ENCODE measurements around the gene TRIM32. TPM values are rescaled to one million over a fixed set of nuclear protein-coding genes. Genes with fewer than 3 reads are reported as not detected.

Gene TRIM32
- total RNA-seq, 2 experiments from 2014 or later, result 17.5 to 18.2 TPM

DNA sequence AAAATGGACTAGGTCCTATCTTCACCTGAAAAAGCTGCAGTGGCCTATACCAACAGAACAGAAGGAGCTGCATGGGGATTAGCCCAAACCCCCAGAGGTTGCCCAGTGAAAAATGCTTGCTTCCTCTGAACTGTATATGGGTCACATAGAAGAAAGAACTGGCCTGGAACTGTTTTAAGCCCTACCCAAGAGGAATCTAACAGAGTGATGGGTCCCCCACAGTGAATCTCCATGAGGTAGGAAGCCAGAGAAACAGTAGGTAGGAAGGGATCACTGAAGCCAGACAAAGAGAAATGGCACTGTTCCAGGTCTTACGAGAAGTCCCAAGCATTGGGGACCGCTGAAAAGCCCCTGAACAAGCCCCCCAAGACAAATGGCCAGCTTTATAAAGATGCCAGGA lies 28.8 kb upstream of the TRIM32 start:
- Mint-ChIP-seq H3K4me3 (no peak overlapping the region), H3K27me3 (ENCODE audit: low read depth) (no peaks in the 10 kb centered on the region), H3K36me3 (ENCODE audit: low read depth) (no peaks in the 10 kb centered on the region), H3K4me1 (ENCODE audit: low read depth) (no peaks in the 10 kb centered on the region), H3K9me3 (ENCODE audit: insufficient read depth) (no peaks in the 10 kb centered on the region), H3K27ac (no peak overlapping the region)
- POLR2A ChIA-PET, result interaction anchor here (1.3 kb wide), 1 partner anchor 40 kb away, joined by 3 read pairs; no protein-coding TSS in a partner anchor
- DNase-seq (no peak), ATAC-seq (no peak)
- CTCF ChIA-PET, result interaction anchor here (0.6 kb wide), 1 partner anchor 29 kb away, joined by 3 read pairs; no protein-coding TSS in a partner anchor

DNA sequence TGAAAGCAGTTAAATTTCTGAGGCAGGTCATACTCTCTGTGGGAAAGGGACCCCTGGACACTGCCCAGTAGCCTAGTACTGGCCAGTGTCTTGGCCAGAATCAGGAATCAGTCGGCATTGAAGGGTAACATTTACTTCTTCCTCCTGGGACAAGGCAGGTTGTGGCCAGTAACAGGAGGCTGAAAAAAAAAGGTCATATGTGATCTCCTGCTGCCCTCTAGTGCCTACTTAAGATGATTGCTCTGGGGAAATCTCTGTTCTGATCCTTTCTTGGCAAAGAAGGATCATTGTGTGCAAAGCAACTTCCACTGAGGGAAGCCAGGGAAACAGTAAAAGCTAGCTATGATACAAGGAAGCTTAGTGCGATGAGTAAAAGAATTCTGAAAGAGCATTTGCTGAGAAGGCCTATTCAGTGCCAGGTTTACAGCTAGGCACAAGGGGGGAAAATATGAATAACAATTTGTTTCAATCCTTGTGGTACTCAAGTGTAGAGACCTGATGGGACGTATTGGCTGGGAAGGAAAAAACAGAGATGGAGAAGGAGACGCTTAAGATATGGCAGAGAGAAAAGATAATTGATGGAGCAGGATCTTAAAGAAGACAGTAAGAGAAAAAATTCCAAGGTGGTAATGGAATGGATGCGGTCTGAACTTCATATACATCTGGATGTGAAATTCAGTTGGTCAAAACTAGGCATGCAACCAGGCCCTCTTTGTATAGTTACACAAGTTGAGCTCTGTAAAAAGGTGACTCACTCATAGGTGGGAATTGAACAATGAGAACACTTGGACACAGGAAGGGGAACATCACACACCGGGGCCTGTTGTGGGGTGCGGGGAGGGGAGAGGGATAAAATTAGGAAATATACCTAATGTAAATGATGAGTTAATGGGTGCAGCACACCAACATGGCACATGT lies 25.8 kb upstream of the TRIM32 start:
- no peak overlapping the region for H3K4me3 Mint-ChIP-seq
- no peaks in the 10 kb centered on the region for H3K4me1 Mint-ChIP-seq (ENCODE audit: low read depth)
- ATAC-seq (peak; percentile 64), DNase-seq (peak; percentile 24)
- CTCF ChIA-PET, result interaction anchor here (0.7 to 1.0 kb wide), 3 partner anchors 12 to 26 kb away, joined by 3 to 4 read pairs (median 3); no protein-coding TSS in a partner anchor
- H3K27me3 Mint-ChIP-seq (ENCODE audit: low read depth), result no peaks in the 10 kb centered on the region
- no peak overlapping the region for H3K27ac Mint-ChIP-seq
- no peaks in the 10 kb centered on the region for H3K9me3 Mint-ChIP-seq (ENCODE audit: insufficient read depth)
- no peaks in the 10 kb centered on the region for H3K36me3 Mint-ChIP-seq (ENCODE audit: low read depth)
- POLR2A ChIA-PET, result no interaction called here

- H3K27me3 Mint-ChIP-seq (ENCODE audit: low read depth), result no peaks in the 10 kb centered on the region
- CTCF ChIA-PET, result interaction anchor here (1.4 kb wide), 1 partner anchor 14 kb away, joined by 4 read pairs; no protein-coding TSS in a partner anchor
- no peak for ATAC-seq
These were observed 24.3 kb upstream of the TRIM32 start for GRCh38 chr9:116662646-116663310.

DNA sequence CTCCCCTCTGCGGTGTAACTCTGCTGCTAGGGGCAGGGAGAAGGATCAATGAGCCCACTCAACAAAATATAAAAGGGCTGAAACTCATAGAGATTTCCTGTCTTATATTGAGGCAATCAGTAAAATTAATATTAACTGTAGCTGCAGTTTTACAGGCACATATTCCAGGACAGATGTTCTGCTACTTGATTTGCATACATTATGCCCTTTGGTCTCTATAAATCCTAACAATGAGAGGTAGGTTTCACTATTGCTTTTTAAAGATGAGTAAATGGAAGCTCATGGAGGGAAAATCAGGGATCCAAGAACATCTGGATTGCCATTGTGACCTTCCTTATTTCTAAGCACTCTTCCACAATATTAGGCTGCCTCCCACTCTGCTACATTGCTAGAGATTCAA lies 23.5 kb upstream of the TRIM32 start:
- Mint-ChIP-seq H3K9me3 (ENCODE audit: insufficient read depth) (no peaks in the 10 kb centered on the region), H3K36me3 (ENCODE audit: low read depth) (no peaks in the 10 kb centered on the region), H3K4me3 (no peak overlapping the region), H3K4me1 (ENCODE audit: low read depth) (no peaks in the 10 kb centered on the region), H3K27ac (no peak overlapping the region), H3K27me3 (ENCODE audit: low read depth) (no peaks in the 10 kb centered on the region)
- ChIA-PET POLR2A (no interaction called here), CTCF (interaction anchor here (1.4 kb wide), 1 partner anchor 13 kb away, joined by 4 read pairs; no protein-coding TSS in a partner anchor)
- ATAC-seq, result no peak
- DNase-seq, result no peak

More at GRCh38 chr9:116662646-116663310, 24.3 kb upstream of the TRIM32 start:
- no peaks in the 10 kb centered on the region for H3K9me3 Mint-ChIP-seq (ENCODE audit: insufficient read depth)
- no peaks in the 10 kb centered on the region for H3K4me1 Mint-ChIP-seq (ENCODE audit: low read depth)
- H3K4me3 Mint-ChIP-seq, result no peak overlapping the region
- H3K36me3 Mint-ChIP-seq (ENCODE audit: low read depth), result no peaks in the 10 kb centered on the region
- no peak overlapping the region for H3K27ac Mint-ChIP-seq
- DNase-seq, result no peak
- POLR2A ChIA-PET, result no interaction called here

DNA sequence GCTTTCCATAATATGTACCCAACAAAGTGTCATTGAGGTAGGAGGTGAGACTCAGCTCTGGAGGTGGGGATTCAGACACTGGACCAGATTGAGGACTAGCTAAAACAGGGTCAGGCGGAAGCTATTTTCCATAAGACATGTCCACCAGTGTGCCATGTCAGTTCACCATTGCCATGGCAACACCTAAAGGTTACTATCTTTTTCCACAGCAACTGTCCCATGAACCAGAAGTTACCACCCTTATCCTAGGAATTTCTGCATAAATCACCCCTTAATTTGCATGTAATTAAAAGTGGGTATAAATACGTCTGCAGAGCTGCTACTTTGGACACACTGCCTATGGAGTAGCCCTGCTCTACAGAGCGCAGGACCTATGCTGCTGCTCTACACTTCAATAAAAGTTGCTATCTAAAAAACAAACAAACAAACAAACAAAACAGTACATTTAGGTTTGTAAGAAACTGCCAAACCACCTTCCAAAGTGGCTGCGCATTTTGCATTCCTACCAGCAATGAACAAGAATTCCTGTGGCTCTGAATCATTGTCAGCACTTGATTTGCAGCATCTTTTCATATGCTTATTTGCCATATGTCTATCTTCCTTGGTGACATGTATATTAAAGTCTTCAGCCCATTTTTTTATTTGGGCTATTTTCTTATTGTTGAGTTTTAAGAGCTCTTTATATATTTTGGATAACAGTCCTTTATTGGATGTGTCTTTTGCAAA lies 18.0 kb upstream of the TRIM32 start:
- CTCF ChIA-PET, result no interaction called here
- H3K4me3 Mint-ChIP-seq, result no peak overlapping the region
- ATAC-seq, result no peak
- POLR2A ChIA-PET, result no interaction called here
- H3K4me1 Mint-ChIP-seq (ENCODE audit: low read depth), result no peaks in the 10 kb centered on the region
- peaks cover 4% of the 10 kb centered on the region for H3K9me3 Mint-ChIP-seq (ENCODE audit: insufficient read depth)
- no peaks in the 10 kb centered on the region for H3K27me3 Mint-ChIP-seq (ENCODE audit: low read depth)
- DNase-seq, result no peak
- H3K27ac Mint-ChIP-seq, result no peak overlapping the region
- H3K36me3 Mint-ChIP-seq (ENCODE audit: low read depth), result no peaks in the 10 kb centered on the region

GRCh38 chr9:116671605-116672004 lies 15.5 kb upstream of the TRIM32 start:
- Mint-ChIP-seq H3K4me3 (no peak overlapping the region), H3K36me3 (ENCODE audit: low read depth) (no peaks in the 10 kb centered on the region), H3K4me1 (ENCODE audit: low read depth) (no peaks in the 10 kb centered on the region), H3K9me3 (ENCODE audit: insufficient read depth) (peaks cover 4% of the 10 kb centered on the region), H3K27me3 (ENCODE audit: low read depth) (no peaks in the 10 kb centered on the region), H3K27ac (no peak overlapping the region)
- DNase-seq (no peak), ATAC-seq (no peak)
- CTCF ChIA-PET, result no interaction called here
- POLR2A ChIA-PET, result no interaction called here

DNA sequence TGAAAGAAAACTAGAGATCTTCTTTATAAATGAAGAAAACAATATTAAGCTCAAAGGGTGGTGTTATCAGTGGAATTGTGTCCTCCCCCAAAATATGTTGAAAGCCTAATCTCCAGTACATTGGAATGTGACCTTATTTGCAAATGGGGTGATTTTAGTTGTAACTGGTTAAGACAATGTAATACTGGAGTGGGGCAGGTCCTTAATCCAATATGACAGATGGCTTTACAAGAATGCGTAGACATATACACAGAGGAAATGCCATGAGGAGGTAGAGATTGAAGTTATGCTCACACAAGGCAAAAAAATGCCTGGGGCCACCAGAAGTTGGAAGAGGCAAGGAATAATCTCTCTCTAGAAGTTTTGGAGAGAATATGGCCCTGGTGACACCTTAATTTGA lies 13.7 kb upstream of the TRIM32 start:
- POLR2A ChIA-PET, result no interaction called here
- DNase-seq, result no peak
- CTCF ChIA-PET, result interaction anchor here (1.0 kb wide), 1 partner anchor 12 kb away, joined by 3 read pairs; no protein-coding TSS in a partner anchor
- ATAC-seq, result no peak
- Mint-ChIP-seq H3K4me3 (no peak overlapping the region), H3K27ac (no peak overlapping the region), H3K4me1 (ENCODE audit: low read depth) (no peaks in the 10 kb centered on the region), H3K27me3 (ENCODE audit: low read depth) (no peaks in the 10 kb centered on the region), H3K36me3 (ENCODE audit: low read depth) (no peaks in the 10 kb centered on the region), H3K9me3 (ENCODE audit: insufficient read depth) (peaks cover 4% of the 10 kb centered on the region)

DNA sequence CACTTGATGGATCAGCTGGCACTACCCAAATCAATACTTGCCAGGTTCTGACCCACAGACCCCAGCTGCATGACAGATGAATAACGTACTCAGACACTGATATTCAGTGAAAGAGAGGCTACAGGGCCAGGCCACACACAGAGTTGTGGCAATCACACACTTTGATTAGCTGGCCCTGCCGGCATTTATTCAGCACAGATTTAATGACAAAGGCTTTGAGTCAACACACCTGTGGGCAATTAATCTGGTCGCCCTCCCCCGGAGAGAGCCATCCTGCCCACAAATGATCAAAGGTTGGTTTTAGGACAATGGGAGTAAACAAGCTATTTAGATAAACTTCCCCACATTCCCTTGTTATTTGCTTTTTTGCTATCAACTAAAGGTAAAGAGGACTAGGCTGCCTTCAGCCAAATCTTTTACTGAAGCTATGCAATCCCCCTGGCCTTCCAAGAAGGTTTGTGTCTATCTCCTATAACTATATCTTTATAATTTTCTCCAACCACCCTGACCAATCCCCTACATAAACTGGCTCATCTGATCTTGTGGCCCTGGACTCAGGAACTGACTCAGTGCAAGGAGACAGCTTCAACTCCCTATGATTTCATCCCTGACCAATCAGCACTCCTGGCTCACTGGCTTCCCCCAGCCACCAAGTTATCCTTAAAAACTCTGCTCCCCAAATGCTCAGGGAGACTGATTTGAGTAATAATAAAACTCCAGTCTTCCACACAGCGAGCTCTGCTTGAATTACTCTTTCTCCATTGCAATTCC lies 12.7 kb upstream of the TRIM32 start:
- ChIA-PET CTCF (interaction anchor here (1.2 kb wide), 1 partner anchor 13 kb away, joined by 3 read pairs; the partner anchor contains the start of gene TRIM32), POLR2A (no interaction called here)

GRCh38 chr9:116683535-116683934 lies 3.6 kb upstream of the TRIM32 start:
- Mint-ChIP-seq H3K4me3 (no peak overlapping the region), H3K27ac (no peak overlapping the region), H3K27me3 (ENCODE audit: low read depth) (no peaks in the 10 kb centered on the region), H3K4me1 (ENCODE audit: low read depth) (peaks cover 23% of the 10 kb centered on the region), H3K9me3 (ENCODE audit: insufficient read depth) (peaks cover 12% of the 10 kb centered on the region), H3K36me3 (ENCODE audit: low read depth) (peaks cover 8% of the 10 kb centered on the region)
- no peak for ATAC-seq
- DNase-seq, result no peak
- ChIA-PET CTCF (no interaction called here), POLR2A (no interaction called here)

More for the DNA sequence above, 12.7 kb upstream of the TRIM32 start:
- H3K4me3 Mint-ChIP-seq, result no peak overlapping the region
- no peaks in the 10 kb centered on the region for H3K36me3 Mint-ChIP-seq (ENCODE audit: low read depth)
- H3K27me3 Mint-ChIP-seq (ENCODE audit: low read depth), result no peaks in the 10 kb centered on the region
- no peak overlapping the region for H3K27ac Mint-ChIP-seq
- ATAC-seq (no peak), DNase-seq (no peak)
- H3K4me1 Mint-ChIP-seq (ENCODE audit: low read depth), result no peaks in the 10 kb centered on the region
- H3K9me3 Mint-ChIP-seq (ENCODE audit: insufficient read depth), result peaks cover 4% of the 10 kb centered on the region

DNA sequence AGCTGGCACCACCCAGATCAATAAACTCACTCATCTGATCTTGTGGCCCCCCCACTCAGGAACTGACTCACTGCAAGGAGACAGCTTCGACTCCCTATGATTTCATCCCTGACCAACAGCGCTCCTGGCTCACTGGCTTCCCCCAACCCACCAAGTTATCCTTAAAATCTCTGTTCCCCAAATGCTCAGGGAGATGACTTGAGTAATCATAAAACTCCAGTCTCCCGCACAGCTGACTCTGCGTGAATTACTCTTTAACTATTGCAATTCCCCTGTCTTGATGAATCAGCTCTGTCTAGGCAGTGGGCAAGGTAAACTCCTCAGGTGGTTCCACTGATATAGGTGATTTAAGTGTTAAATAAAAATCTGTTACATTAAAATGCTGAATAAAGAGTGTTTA lies 1.9 kb upstream of the TRIM32 start:
- Mint-ChIP-seq H3K36me3 (ENCODE audit: low read depth) (peaks cover 8% of the 10 kb centered on the region), H3K27ac (no peak overlapping the region), H3K9me3 (ENCODE audit: insufficient read depth) (peaks cover 12% of the 10 kb centered on the region), H3K4me1 (ENCODE audit: low read depth) (peaks cover 34% of the 10 kb centered on the region), H3K4me3 (no peak overlapping the region), H3K27me3 (ENCODE audit: low read depth) (no peaks in the 10 kb centered on the region)
- ChIA-PET POLR2A (no interaction called here), CTCF (no interaction called here)
- DNase-seq (no peak), ATAC-seq (no peak)

- Mint-ChIP-seq H3K27ac (peak overlapping the region; percentile 80), H3K4me1 (ENCODE audit: low read depth) (peaks cover 38% of the 10 kb centered on the region), H3K27me3 (ENCODE audit: low read depth) (no peaks in the 10 kb centered on the region), H3K4me3 (peak overlapping the region; percentile 87), H3K9me3 (ENCODE audit: insufficient read depth) (peaks cover 12% of the 10 kb centered on the region), H3K36me3 (ENCODE audit: low read depth) (peaks cover 10% of the 10 kb centered on the region)
- DNase-seq, result no peak
- ChIA-PET POLR2A (interaction anchor here (1.4 kb wide), 1 partner anchor 12 kb away, joined by 6 read pairs; no protein-coding TSS in a partner anchor), CTCF (interaction anchor here (1.1 to 1.3 kb wide), 2 partner anchors 13 to 1092 kb away, joined by 3 to 7 read pairs; no protein-coding TSS in a partner anchor)
- ATAC-seq, result no peak
These were observed 970 bp upstream of the TRIM32 start for GRCh38 chr9:116686135-116686534.

Data from activated CD8-positive, alpha-beta T cell treated with anti-CD3 and anti-CD28 coated beads, Interleukin-2, amount 10 ng/mL, durations not matched to agents 7 days and 5 days (primary cell).